GM12801 (cell line): Measurements from ENCODE around the gene ANKRD2.

Experiments used
- TF ChIP-seq, protein P1 (sequence below): IDR thresholded peaks from one replicate; pipeline ENCODE4 v1.5.1; 2011; ENCODE audit warnings: control low read depth; ENCODE audit not compliant: insufficient read length; ENCODE audit errors: extremely low read depth

Gene ANKRD2

DNA sequence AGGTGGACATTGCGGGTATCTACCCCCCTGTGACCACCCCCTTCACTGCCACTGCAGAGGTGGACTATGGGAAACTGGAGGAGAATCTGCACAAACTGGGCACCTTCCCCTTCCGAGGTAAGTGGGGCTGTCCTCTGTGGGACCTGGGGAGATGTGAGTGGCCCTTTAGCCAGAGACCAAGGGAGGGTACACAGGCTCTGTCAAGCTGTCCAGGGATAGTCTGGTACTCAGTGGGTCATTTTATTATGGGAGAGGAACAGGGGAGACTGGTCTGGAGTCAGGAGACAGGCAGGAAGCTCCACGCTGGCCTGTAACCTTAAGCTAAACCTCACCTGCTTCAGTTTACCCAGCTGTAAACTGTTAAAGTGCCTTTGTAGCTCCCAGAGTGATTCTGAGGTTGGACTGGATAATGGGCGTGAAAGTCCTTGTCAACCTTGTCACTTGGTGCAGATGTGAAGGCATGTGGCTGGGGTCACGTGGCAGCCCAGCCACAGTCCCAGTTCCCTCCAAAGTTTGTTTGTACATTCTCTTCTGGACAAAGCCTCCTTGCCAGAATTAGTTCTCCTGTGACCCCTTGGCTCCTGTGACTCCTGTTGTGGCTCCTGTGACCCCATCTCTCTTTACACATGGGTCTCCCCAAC is 12.3 kb downstream of the ANKRD2 start:
- TF ChIP-seq, protein P1, sequence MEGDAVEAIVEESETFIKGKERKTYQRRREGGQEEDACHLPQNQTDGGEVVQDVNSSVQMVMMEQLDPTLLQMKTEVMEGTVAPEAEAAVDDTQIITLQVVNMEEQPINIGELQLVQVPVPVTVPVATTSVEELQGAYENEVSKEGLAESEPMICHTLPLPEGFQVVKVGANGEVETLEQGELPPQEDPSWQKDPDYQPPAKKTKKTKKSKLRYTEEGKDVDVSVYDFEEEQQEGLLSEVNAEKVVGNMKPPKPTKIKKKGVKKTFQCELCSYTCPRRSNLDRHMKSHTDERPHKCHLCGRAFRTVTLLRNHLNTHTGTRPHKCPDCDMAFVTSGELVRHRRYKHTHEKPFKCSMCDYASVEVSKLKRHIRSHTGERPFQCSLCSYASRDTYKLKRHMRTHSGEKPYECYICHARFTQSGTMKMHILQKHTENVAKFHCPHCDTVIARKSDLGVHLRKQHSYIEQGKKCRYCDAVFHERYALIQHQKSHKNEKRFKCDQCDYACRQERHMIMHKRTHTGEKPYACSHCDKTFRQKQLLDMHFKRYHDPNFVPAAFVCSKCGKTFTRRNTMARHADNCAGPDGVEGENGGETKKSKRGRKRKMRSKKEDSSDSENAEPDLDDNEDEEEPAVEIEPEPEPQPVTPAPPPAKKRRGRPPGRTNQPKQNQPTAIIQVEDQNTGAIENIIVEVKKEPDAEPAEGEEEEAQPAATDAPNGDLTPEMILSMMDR, result no peak

DNA sequence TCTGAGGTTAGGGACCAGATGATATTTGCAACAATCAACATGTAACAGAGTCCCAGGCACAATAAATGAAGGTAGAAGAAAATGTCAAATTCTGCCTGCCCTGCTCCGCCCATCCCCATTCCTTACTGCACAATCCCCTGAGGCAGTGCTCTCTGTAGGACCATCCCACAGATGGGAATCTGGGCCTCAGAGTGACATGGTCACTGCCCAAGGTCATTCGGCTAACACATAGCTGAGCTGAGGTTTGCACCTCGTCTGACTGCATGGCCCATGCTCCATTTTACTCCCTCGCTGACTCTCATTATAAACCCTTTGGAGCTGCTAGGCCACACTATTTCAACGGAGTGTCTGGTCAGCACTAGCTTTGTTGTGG is 12.8 kb downstream of the ANKRD2 start:
- TF ChIP-seq, protein P1, result no peak

DNA sequence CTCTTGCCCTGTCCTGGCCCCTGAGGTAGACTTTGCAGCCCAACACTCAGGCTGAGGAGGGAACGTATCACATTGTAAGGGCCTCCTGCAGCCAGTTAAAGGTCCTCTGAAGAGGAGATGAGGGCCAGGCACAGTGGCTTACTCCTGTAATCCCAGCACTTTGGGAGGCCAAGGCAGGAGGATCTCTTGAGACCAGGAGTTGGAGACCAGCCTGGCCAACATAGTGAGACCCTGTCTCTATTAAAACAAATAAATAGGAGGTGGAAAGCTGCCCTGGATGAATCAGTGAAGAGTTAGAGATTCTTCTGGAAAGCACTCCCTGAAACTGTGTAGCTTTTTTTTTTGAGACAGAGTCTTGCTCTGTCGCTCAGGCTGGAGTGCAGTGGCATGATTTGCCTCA is 14.6 kb downstream of the ANKRD2 start:
- TF ChIP-seq, protein P1, result no peak

DNA sequence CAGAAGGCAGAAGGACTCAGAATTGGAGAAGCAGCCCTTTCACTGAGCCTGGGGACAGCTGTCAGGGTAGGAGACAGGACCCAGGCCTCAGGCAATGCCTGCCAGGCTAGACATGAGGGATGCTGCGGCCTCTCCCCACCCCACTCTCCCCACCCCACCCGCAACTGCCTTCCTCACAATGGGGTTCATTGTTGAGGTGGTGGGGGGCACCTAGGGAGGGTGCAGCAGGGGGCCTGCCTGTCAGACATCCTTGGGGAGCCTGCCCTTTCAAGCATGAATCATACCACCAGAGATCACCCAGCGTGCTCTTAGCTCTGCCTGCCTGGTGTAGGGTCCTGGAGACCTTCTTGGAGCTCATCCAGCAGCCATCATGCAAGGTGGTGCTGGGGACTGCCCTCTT is 16.9 kb downstream of the ANKRD2 start, which contains the start of gene C10orf62:
Gene C10orf62 (plus strand): TSS at position 243 of the 400 bp plus-strand sequence. CDS start 177 bp downstream, outside the sequence.
- TF ChIP-seq, protein P1, result no peak

DNA sequence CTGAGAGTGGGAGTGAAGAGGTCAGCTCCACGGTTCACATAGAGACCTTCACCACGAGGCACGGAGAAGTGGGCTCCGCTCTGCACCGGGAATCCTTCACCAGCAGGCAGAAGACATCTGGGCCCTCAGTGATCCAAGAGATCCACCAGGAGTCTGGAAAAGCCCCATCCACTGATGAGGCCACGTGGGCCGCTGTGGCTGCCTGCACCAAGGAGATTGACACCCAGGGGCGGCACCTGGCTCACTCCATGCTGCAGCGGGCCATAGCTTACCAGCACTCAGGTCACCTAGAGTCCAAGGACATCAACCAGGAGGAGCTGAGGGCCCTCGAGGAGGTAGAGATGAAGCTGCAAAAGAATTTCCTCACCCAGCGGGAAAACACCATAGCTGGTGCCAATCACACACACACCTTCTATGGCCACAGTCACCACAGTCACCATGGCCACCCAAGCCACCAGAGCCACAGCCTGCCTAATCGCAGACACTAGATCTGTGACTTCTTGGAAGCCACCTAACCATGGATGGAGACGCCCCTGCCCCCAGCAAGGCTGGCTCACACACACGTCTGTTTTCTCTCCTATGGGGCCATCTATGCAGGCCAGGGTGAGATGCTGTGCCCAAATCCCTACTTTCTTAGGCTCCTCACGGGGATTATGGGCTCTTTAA is 17.6 kb downstream of the ANKRD2 start:
- TF ChIP-seq, protein P1, result no peak

DNA sequence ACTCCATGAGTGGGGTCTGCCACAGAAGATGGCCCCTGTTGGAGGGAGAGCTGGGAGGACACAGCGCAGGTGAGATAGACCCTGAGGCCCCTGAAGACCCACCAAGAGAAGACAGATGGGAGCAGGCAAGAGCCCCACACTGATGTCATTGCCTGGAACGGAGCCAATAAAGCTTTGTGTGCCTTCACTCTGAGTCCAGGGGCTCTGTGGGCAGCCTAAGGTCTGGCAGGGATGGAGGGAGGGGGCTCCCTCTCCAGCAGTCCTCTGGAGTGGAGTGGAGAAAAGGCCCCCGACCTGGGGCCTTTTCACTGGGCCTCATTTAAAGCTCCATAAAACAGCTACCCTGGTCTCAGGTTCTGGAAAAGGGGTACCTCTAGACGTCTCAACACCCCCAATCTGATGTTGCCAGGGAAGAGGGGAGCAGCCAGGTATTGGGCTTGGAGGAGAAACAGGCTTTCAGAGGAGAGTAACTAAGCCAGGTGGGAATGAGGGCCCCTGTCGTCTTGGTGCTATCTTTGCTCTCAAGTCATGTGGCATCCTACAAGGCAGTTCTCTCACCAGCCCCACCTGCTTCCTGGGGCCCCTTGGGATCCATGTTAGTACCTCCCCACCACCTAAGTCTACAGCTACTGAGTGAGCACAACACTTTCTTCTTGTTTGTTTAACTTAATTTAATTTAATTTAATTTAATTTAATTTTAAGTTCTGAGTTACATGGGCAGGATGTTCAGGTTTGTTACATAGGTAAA is 18.3 kb downstream of the ANKRD2 start:
- TF ChIP-seq, protein P1, result no peak

DNA sequence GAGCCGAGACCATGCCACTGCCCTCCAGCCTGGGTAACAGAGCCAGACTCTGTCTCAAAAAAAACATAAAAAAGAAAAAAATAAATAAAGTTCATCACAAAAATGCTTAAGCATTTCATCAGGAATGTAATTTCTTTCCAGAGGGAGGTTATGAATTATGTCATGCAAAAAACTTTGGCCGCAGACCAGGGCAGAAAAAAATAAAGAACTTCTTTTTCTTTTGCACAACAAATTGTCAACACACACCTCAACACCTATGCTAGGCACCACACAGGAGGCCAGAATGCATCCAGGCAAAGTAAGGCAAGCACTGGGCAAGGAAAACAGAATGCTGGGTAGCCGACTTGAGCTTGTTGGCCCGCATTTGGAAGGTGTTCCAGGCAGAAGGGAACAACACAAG is 20.8 kb downstream of the ANKRD2 start:
- TF ChIP-seq, protein P1, result no peak
